GM12891 (cell line): ENCODE measurements around the gene LRRC63.
"Not testable (repeated sequence)": the region's sequence is repeated elsewhere in the genome, so short reads cannot be mapped to it uniquely, and the experiment has no call there.

Source experiments
- DNase-seq: peaks from one replicate; pipeline ENCODE4 v3.0.0; 2011; ENCODE audit warnings: low spot score; ENCODE audit not compliant: insufficient read length
- FAIRE-seq: peaks from 2 replicates; lab custom pipeline; 2011; peaks lifted over from hg19 to GRCh38; lab: Jason Lieb, UNC
- PAX5 ChIP-seq: IDR thresholded peaks from 2 replicates; pipeline ENCODE4 v1.6.1; 2011; ENCODE audit warnings: low read length, moderate library complexity, mild to moderate bottlenecking; ENCODE audit not compliant: insufficient read depth, severe bottlenecking
- POLR2A ChIP-seq: IDR thresholded peaks from 2 replicates; pipeline ENCODE4 v1.6.1; 2011; ENCODE audit warnings: low read depth, low read length, control low read depth
- POLR2AphosphoS5 ChIP-seq: IDR thresholded peaks from 2 replicates; pipeline ENCODE4 v1.6.1; 2011; ENCODE audit warnings: low read depth, low read length, control low read depth
- POU2F2 ChIP-seq: IDR thresholded peaks from 2 replicates; pipeline ENCODE4 v1.6.1; 2011; ENCODE audit warnings: low read depth, mild to moderate bottlenecking, control low read depth, low read length, moderate library complexity
- SPI1 ChIP-seq: IDR thresholded peaks from 2 replicates; pipeline ENCODE4 v1.6.1; 2011; ENCODE audit warnings: low read depth, low read length, control low read depth
- TAF1 ChIP-seq: IDR thresholded peaks from 2 replicates; pipeline ENCODE4 v1.6.1; 2011; ENCODE audit warnings: low read depth, low read length, control low read depth

LRRC63 gene

DNA sequence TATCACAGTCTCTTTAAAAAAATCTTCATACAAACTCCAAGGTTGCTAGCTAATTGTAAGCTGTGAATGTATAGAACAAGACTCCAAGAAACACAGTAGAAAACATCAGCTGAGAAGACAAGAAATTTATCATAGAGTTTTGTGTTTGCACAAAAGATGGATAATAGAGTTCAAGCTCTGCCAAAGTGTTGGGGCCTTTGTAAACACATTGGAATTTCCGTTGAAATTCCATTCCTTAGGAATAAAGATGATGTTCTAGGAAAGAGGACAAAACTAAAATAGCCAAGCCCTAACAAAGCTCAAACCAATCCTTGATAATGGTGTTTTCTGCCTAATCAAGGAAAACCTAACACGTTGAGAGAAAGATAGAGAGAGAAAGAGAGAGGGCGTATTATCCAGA lies 20.6 kb downstream of the LRRC63 start:
- FAIRE-seq (no peak), DNase-seq (no peak)
- TF ChIP-seq SPI1 (no peak), POU2F2 (no peak), POLR2A (no peak), TAF1 (no peak), PAX5 (no peak), POLR2AphosphoS5 (no peak)

DNA sequence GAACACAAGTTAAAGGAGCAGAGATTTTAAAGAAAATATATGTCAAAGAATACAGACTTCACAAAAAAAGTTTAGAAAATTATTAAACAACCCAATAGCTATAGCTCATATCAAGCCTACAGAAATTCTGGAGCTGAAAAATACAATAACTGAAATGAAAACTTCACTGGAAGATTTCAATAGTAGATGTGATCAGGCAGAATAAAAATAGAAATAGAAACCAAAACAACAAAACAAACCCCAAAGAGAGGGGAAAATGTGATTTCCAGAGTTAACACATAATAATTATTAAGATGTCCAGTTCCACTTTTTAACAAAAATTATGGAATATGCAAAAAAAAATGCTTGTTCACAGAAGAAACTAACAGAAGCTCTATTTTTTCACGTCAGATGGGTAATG lies 23.6 kb downstream of the LRRC63 start:
- no peak for DNase-seq
- FAIRE-seq: no peak
- TF ChIP-seq PAX5 (no peak), SPI1 (no peak), POU2F2 (no peak), POLR2A (no peak), POLR2AphosphoS5 (no peak), TAF1 (no peak)

GRCh38 chr13:46265292-46265691 lies 53.6 kb downstream of the LRRC63 start:
- 0 out of 2 replicates have a peak, but pooled peaks have one; percentile 13 for TF ChIP-seq SPI1
- no peak for TF ChIP-seq POLR2AphosphoS5
- DNase-seq (no peak), FAIRE-seq (no peak)

GRCh38 chr13:46267166-46267565 lies 55.4 kb downstream of the LRRC63 start:
- TF ChIP-seq TAF1 (no peak), POLR2AphosphoS5 (no peak), PAX5 (no peak), POU2F2 (no peak), SPI1 (no peak), POLR2A (no peak)
- DNase-seq (no peak), FAIRE-seq (no peak)

DNA sequence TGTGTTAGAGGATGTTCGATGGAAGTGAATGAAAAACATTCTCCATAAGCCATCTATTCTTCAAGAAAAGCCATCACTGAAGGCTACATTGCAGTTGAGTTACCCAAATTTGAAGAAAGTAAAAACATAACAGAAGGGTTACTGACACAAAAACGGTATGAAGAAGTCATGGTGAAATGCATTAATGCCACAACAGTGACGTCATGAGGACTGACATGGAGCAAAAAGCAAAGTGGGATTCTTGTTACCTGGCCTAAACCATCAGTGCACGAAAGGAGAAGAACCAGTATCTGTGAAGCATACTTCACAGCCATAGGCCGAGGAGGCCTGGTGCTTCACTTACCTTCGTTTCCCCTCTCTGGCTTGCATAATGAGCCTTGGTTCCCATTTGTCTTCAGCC lies 58.7 kb downstream of the LRRC63 start:
- no peak for TF ChIP-seq POLR2A
- no peak for TF ChIP-seq PAX5
- no peak for TF ChIP-seq POLR2AphosphoS5
- TF ChIP-seq SPI1: no peak
- no peak for TF ChIP-seq TAF1
- TF ChIP-seq POU2F2: no peak
- peak; percentile 50 for FAIRE-seq

GRCh38 chr13:46274094-46274698 lies 62.5 kb downstream of the LRRC63 start:
- no peak for DNase-seq
- no peak for TF ChIP-seq POU2F2
- FAIRE-seq: peak; percentile 5

More for the DNA sequence above, 58.7 kb downstream of the LRRC63 start:
- DNase-seq: no peak

DNA sequence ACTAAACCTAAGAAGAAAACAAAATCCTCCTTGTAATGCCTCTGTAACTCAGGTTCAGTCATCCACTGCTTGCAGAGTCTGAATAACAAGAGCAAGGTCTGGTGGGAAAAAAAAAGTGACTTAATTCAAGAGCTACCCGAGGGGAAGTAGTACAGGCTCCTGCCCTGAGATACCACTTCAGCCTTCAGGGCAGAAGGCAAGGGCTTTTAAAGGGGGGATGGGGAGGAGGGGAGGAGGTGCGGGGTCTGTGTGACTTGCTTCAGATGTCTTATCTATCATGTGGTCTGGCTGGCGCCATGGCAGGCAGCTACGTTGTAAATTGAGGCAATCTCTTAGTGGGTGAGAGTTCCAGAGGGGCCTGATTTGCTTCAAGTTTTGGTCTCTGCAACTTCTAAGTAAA lies 66.7 kb downstream of the LRRC63 start:
- FAIRE-seq (no peak), DNase-seq (no peak)
- TF ChIP-seq PAX5 (no peak), POLR2AphosphoS5 (no peak), POU2F2 (no peak), SPI1 (0 out of 2 replicates have a peak, but pooled peaks have one; percentile 9), POLR2A (no peak), TAF1 (no peak)

DNA sequence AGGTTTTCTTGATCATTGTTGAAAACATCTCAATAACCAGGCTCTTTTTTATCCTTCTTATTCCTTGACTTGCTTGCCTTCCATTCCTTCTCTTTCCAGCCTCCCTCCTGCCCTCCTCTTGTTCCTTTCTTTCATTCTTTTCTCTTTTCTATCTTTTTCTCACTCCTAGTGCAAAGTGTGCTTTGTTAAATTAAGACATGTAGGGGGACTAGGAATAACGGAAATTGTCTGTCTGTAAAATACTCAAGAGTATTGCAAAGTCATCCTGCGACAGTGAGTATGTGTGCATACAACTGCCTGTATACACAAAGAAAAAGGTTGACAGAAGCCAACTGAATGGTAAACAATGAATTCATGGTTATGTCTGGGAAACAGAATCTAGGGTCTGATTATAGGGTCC lies 70.1 kb downstream of the LRRC63 start:
- FAIRE-seq (no peak), DNase-seq (no peak)
- TF ChIP-seq SPI1 (no peak), POU2F2 (no peak), POLR2AphosphoS5 (no peak), TAF1 (no peak), PAX5 (no peak), POLR2A (no peak)

DNA sequence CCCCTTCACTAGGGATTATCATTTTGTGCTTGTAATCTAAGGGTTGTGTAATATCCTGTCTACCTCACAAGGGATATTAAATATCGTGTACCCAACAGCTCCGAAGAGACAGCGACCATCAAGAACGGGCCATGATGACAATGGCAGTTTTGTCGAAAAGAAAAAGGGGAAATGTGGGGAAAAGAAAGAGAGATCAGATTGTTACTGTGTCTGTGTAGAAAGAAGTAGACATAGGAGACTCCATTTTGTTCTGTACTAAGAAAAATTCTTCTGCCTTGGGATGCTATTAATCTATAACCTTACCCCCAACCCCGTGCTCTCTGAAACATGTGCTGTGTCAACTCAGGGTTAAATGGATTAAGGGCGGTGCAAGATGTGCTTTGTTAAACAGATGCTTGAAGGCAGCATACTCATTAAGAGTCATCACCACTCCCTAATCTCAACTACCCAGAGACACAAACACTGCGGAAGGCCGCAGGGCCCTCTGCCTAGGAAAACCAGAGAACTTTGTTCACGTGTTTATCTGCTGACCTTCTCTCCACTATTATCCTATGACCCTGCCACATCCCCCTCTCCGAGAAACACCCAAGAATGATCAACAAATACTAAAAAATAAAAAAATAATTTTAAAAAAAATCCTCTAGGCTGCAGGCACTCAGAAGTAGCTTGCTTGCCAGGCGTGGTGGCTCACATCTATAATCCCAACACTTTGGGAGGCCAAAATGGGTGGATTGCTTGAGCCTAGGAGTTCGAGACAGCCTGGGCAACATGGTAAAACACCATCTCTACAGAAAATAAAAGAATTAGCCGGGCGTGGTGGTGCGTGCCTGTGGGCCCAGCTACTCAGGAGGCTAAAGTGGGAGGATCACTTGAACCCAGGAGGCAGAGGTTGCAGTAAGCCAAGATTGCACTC lies 72.4 kb downstream of the LRRC63 start:
- not testable (repeated sequence) for FAIRE-seq

DNA sequence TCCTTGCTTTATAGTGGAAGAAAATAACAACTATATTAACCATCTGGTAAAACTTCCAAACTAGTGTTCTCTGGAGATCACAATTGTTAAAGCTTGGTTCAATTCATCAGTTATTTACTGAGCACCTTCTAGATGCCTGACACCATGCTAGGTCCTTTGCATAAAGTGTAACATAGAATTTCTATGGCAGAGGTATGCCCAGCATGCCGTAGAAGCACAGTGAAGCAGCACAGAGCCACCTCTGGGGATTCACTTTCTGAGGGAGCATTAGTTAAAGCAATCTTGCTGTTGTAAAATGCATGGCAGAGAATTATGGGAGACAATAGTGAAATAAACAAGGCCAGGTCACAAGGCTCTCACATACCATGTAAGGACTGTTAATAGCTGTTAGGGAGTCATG lies 75.2 kb downstream of the LRRC63 start:
- no peak for FAIRE-seq
- no peak for DNase-seq
- TF ChIP-seq POLR2A: no peak
- TF ChIP-seq PAX5: no peak
- no peak for TF ChIP-seq POU2F2
- no peak for TF ChIP-seq SPI1
- TF ChIP-seq TAF1: no peak

More for the DNA sequence above, 72.4 kb downstream of the LRRC63 start:
- DNase-seq: not testable (repeated sequence)

- DNase-seq: no peak
Measured at GRCh38 chr13:46288570-46289259, 77.0 kb downstream of the LRRC63 start.

More at GRCh38 chr13:46288570-46289259, 77.0 kb downstream of the LRRC63 start:
- peak; percentile 97 for FAIRE-seq
- TF ChIP-seq POLR2A: no peak
- no peak for TF ChIP-seq SPI1
- no peak for TF ChIP-seq POU2F2
- TF ChIP-seq PAX5: no peak
